ENCODE data around the gene CCNDBP1.
"Not testable (repeated sequence)": the region's sequence is repeated elsewhere in the genome, so short reads cannot be mapped to it uniquely, and the experiment has no call there.

Gene CCNDBP1

GRCh38 chr15:43185157-43186002 is at the start of gene CCNDBP1:
Gene CCNDBP1 (plus strand): TSS chr15:43185403. CDS start chr15:43185499, 96 bp downstream.
- DNase-seq: peak; percentile 88

GRCh38 chr15:43143203-43143941 is 41.8 kb upstream of the CCNDBP1 start:
- no peak for DNase-seq

GRCh38 chr15:43144512-43144911 is 40.7 kb upstream of the CCNDBP1 start:
- DNase-seq: no peak

- DNase-seq: no peak
These were observed 39.0 kb upstream of the CCNDBP1 start for GRCh38 chr15:43146184-43146583.

- DNase-seq: no peak
These were observed 34.8 kb upstream of the CCNDBP1 start for GRCh38 chr15:43150191-43150929.

GRCh38 chr15:43151688-43152087 is 33.5 kb upstream of the CCNDBP1 start:
- no peak for DNase-seq

GRCh38 chr15:43153269-43153668 is 31.9 kb upstream of the CCNDBP1 start:
- no peak for DNase-seq

GRCh38 chr15:43165801-43166325 is 19.3 kb upstream of the CCNDBP1 start:
- no peak for DNase-seq

GRCh38 chr15:43167261-43167660 is 17.9 kb upstream of the CCNDBP1 start:
- not testable (repeated sequence) for DNase-seq

GRCh38 chr15:43168192-43169107 is 16.8 kb upstream of the CCNDBP1 start:
- no peak for DNase-seq

- DNase-seq: no peak
These were observed 15.3 kb upstream of the CCNDBP1 start for GRCh38 chr15:43169888-43170287.

GRCh38 chr15:43175656-43176309 is 9.4 kb upstream of the CCNDBP1 start:
- not testable (repeated sequence) for DNase-seq

- DNase-seq: not testable (repeated sequence)
These were observed 8.1 kb upstream of the CCNDBP1 start for GRCh38 chr15:43177147-43177546.

GRCh38 chr15:43183270-43183669 is 1.9 kb upstream of the CCNDBP1 start:
- DNase-seq: no peak

- no peak for DNase-seq
These were observed 637 bp upstream of the CCNDBP1 start for GRCh38 chr15:43184407-43185124.

GRCh38 chr15:43186003-43186353 is 775 bp downstream of the CCNDBP1 start:
- no peak for DNase-seq

GRCh38 chr15:43187544-43188155 is 2.4 kb downstream of the CCNDBP1 start:
- DNase-seq: no peak

GRCh38 chr15:43189296-43189695 is 4.1 kb downstream of the CCNDBP1 start:
- no peak for DNase-seq

GRCh38 chr15:43190178-43190577 is 5.0 kb downstream of the CCNDBP1 start:
- no peak for DNase-seq

GRCh38 chr15:43193710-43194109 is 8.5 kb downstream of the CCNDBP1 start:
- no peak for DNase-seq
